ENCODE measurements around the gene PALM2AKAP2. TPM values are rescaled to one million over a fixed set of nuclear protein-coding genes. Genes with fewer than 3 reads are reported as not detected.

PALM2AKAP2 gene
- total RNA-seq, 1 experiment from 2014 or later, result not detected

DNA sequence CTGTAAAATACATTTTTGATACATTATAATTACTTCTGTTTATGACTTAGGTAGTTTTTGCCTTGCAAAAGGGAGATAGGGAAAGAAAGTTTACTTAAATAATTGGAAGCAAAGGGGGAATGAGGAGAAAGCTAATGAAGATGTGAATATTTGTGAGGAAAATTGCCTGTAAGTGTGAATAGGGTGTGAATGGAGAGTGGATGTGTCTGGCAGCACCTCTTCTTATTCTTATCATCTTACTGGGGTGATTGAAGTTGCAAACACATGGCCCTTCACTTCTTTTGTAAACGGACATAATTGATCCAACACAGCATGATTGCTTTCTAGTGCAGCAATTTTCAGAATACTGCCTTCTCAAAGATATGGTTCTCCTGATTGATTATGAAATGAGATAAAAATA, 46.6 kb downstream of the PALM2AKAP2 start:
- intact Hi-C loops (cut with micrococcal nuclease; ENCODE audit: unreplicated experiment), result no loop called here
- H3K4me3 Mint-ChIP-seq (ENCODE audit: low read depth, unreplicated experiment), result no peak overlapping the region
- CTCF ChIA-PET, result no interaction called here
- peaks cover 9% of the 10 kb centered on the region for H3K4me1 Mint-ChIP-seq (ENCODE audit: low read depth, unreplicated experiment)
- BruUV-seq (replicated peaks), result no TSS peak
- H3K27ac Mint-ChIP-seq (ENCODE audit: unreplicated experiment), result no peak overlapping the region
- H3K36me3 Mint-ChIP-seq (ENCODE audit: insufficient read depth, unreplicated experiment), result no peaks in the 10 kb centered on the region
- peaks cover 2% of the 10 kb centered on the region for H3K9me3 Mint-ChIP-seq (ENCODE audit: low read depth, unreplicated experiment)
- no peak for DNase-seq
- TF ChIP-seq, protein P1, sequence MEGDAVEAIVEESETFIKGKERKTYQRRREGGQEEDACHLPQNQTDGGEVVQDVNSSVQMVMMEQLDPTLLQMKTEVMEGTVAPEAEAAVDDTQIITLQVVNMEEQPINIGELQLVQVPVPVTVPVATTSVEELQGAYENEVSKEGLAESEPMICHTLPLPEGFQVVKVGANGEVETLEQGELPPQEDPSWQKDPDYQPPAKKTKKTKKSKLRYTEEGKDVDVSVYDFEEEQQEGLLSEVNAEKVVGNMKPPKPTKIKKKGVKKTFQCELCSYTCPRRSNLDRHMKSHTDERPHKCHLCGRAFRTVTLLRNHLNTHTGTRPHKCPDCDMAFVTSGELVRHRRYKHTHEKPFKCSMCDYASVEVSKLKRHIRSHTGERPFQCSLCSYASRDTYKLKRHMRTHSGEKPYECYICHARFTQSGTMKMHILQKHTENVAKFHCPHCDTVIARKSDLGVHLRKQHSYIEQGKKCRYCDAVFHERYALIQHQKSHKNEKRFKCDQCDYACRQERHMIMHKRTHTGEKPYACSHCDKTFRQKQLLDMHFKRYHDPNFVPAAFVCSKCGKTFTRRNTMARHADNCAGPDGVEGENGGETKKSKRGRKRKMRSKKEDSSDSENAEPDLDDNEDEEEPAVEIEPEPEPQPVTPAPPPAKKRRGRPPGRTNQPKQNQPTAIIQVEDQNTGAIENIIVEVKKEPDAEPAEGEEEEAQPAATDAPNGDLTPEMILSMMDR (IDR thresholded peaks at IDR 0.05; ENCODE audit: unreplicated experiment), result no peak
- peaks cover 26% of the 10 kb centered on the region for H3K27me3 Mint-ChIP-seq (ENCODE audit: unreplicated experiment)

DNA sequence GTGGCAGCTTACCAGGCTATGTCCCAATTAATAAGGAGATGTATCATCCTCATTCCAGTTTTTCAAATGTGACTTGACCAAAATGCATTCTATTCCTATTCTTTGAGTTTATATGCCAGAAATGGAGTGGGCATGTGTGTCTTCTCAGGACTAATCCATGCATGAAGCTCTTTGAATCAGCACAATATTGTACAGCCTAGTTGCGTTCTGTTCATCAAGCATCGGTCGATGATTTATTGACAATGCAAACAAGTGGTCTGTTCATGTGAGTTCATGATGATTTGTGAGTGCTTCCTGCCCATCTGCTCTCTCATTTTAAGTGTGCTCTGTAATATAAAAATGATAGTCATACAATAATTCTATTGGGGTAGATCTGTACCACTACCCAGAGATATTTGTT, 48.3 kb downstream of the PALM2AKAP2 start:
- no peak overlapping the region for H3K4me3 Mint-ChIP-seq (ENCODE audit: low read depth, unreplicated experiment)
- TF ChIP-seq, protein P1 (IDR thresholded peaks at IDR 0.05; ENCODE audit: unreplicated experiment), result no peak
- no peak overlapping the region for H3K27ac Mint-ChIP-seq (ENCODE audit: unreplicated experiment)
- no peaks in the 10 kb centered on the region for H3K9me3 Mint-ChIP-seq (ENCODE audit: low read depth, unreplicated experiment)
- CTCF ChIA-PET, result no interaction called here
- intact Hi-C loops (cut with micrococcal nuclease; ENCODE audit: unreplicated experiment), result no loop called here
- no TSS peak for BruUV-seq (replicated peaks)
- H3K27me3 Mint-ChIP-seq (ENCODE audit: unreplicated experiment), result peaks cover 12% of the 10 kb centered on the region
- no peaks in the 10 kb centered on the region for H3K36me3 Mint-ChIP-seq (ENCODE audit: insufficient read depth, unreplicated experiment)
- peaks cover 9% of the 10 kb centered on the region for H3K4me1 Mint-ChIP-seq (ENCODE audit: low read depth, unreplicated experiment)
- DNase-seq, result no peak

Measured in Calu3 (cell line).